Measurements from ENCODE around the gene OR52J3. TPM values are rescaled to one million over a fixed set of nuclear protein-coding genes. Genes with fewer than 3 reads are reported as not detected.
"Not testable (repeated sequence)": the region's sequence is repeated elsewhere in the genome, so short reads cannot be mapped to it uniquely, and the experiment has no call there.

OR52J3 gene
- total RNA-seq, 1 donor = not detected

GRCh38 chr11:5036669-5037068 is 9.7 kb upstream of the OR52J3 start:
- DNase-seq (ENCODE audit: low read depth) = no peak
- no peak overlapping the region for H3K4me3 ChIP-seq (ENCODE audit: low read depth, low read length)
- TF ChIP-seq, protein P1, sequence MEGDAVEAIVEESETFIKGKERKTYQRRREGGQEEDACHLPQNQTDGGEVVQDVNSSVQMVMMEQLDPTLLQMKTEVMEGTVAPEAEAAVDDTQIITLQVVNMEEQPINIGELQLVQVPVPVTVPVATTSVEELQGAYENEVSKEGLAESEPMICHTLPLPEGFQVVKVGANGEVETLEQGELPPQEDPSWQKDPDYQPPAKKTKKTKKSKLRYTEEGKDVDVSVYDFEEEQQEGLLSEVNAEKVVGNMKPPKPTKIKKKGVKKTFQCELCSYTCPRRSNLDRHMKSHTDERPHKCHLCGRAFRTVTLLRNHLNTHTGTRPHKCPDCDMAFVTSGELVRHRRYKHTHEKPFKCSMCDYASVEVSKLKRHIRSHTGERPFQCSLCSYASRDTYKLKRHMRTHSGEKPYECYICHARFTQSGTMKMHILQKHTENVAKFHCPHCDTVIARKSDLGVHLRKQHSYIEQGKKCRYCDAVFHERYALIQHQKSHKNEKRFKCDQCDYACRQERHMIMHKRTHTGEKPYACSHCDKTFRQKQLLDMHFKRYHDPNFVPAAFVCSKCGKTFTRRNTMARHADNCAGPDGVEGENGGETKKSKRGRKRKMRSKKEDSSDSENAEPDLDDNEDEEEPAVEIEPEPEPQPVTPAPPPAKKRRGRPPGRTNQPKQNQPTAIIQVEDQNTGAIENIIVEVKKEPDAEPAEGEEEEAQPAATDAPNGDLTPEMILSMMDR (IDR thresholded peaks at IDR 0.05; ENCODE audit: insufficient read depth, low read length) = no peak

GRCh38 chr11:5037926-5038325 is 8.4 kb upstream of the OR52J3 start:
- TF ChIP-seq, protein P1 (IDR thresholded peaks at IDR 0.05; ENCODE audit: insufficient read depth, low read length) = no peak

DNA sequence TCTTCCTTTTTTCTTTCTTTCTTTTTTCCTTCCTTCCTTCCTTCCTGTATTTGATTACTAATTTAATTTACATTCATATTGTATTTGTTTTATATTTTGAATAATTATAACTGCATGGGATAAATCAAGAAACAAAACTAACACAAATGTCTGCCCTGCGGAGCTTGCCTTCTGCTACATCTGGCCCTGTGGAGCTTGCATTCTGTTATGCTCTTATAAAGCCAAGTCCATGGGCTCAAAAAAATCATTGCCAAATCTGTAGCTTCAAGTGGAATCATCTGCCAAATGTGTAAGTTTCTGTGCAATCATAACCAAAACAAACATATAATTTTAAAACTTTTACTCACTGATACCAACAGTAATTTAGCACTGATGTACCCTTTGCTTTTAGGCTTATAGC is 8.0 kb upstream of the OR52J3 start:
- H3K4me3 ChIP-seq (ENCODE audit: low read depth, low read length) = no peak overlapping the region
- no peak for DNase-seq (ENCODE audit: low read depth)
- TF ChIP-seq, protein P1 (IDR thresholded peaks at IDR 0.05; ENCODE audit: insufficient read depth, low read length) = no peak

More at GRCh38 chr11:5037926-5038325, 8.4 kb upstream of the OR52J3 start:
- H3K4me3 ChIP-seq (ENCODE audit: low read depth, low read length) = no peak overlapping the region
- DNase-seq (ENCODE audit: low read depth) = no peak

DNA sequence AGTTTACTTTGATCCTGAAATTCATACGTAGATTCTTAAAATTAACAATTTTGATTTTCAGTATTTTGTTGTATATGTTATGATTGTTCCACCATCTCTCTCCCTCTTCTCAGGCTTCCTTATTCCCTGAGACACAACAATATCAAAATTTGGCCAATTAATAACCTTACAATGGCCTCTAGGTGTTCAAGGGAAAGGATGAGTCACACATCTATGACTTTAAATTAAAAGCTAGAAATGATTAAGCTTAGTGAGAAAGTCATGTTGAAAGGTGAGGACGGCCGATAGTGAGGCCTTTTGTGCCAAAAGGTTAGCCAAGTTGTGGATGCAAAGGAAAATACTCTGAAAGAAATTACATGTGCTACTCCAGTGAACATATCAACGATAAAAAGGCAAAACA is 5.5 kb upstream of the OR52J3 start:
- no peak overlapping the region for H3K4me3 ChIP-seq (ENCODE audit: low read depth, low read length)
- TF ChIP-seq, protein P1 (IDR thresholded peaks at IDR 0.05; ENCODE audit: insufficient read depth, low read length) = no peak
- DNase-seq (ENCODE audit: low read depth) = no peak

DNA sequence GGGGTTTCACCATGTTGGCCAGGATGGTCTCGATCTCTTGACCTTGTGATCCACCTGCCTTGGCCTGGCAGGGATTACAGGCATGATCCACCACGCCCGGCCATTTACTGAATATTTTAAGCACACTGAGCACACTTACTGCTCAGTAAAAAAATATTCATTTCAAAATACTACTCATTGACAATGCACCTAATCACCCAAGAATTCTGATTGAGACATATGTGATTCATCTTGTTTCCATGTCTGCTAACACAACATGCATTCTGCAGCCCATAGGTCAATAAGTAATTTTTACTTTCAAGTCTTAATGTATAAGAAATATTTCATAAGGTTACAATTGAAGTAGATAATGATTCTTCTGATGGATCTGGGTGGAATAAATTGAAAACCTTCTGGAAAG is 4.2 kb upstream of the OR52J3 start:
- DNase-seq (ENCODE audit: low read depth) = no peak
- no peak overlapping the region for H3K4me3 ChIP-seq (ENCODE audit: low read depth, low read length)
- TF ChIP-seq, protein P1 (IDR thresholded peaks at IDR 0.05; ENCODE audit: insufficient read depth, low read length) = no peak

DNA sequence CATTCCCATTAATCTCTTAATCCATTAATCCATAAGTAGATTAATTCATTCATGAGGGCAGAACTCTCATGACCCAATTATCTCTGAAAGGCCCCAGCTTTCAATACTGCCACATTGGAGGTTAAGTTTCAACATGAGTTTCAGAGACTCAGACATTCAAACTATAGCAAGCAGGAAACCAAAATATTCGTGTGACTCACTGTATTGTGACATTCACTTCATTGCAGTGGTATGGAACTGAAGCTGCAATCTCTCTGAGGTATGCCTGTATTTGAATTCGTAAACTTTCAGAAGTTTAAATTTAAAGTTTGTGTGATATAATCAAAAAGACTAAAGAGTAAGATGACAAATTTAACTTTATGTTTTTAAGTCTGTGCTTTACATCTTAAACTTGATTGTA is 2.9 kb upstream of the OR52J3 start:
- H3K4me3 ChIP-seq (ENCODE audit: low read depth, low read length) = no peak overlapping the region
- TF ChIP-seq, protein P1 (IDR thresholded peaks at IDR 0.05; ENCODE audit: insufficient read depth, low read length) = no peak
- no peak for DNase-seq (ENCODE audit: low read depth)

DNA sequence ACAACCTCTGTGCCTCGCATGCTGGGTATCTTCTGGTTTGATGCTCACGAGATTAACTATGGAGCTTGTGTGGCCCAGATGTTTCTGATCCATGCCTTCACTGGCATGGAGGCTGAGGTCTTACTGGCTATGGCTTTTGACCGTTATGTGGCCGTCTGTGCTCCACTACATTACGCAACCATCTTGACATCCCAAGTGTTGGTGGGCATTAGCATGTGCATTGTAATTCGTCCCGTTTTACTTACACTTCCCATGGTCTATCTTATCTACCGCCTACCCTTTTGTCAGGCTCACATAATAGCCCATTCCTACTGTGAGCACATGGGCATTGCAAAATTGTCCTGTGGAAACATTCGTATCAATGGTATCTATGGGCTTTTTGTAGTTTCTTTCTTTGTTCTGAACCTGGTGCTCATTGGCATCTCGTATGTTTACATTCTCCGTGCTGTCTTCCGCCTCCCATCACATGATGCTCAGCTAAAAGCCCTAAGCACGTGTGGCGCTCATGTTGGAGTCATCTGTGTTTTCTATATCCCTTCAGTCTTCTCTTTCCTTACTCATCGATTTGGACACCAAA is 516 bp downstream of the OR52J3 start:
- TF ChIP-seq, protein P1 (IDR thresholded peaks at IDR 0.05; ENCODE audit: insufficient read depth, low read length) = no peak
- H3K4me3 ChIP-seq (ENCODE audit: low read depth, low read length) = no peak overlapping the region
- no peak for DNase-seq (ENCODE audit: low read depth)

DNA sequence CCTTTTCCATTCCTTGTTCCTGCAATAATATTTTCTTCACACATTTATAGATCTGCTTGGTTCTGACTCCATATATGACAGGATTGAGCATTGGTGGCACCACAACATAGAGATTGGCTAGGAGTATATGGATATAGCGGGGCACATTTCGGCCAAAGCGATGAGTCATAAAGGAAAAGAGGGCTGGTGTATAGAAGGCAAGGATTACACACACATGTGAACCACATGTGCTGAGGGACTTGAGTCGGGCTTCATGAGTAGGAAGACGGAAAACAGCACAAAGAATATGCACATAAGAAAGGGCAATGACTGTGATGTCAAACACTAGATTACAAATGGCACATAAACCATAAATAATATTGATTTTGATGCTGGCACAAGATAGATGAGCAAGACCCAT is 12.4 kb downstream of the OR52J3 start:
- H3K4me3 ChIP-seq (ENCODE audit: low read depth, low read length); DNase-seq (ENCODE audit: low read depth): not testable (repeated sequence)

Data from fibroblast of the aortic adventitia (primary cell).